GM12872 (cell line): ENCODE results near the gene SMG6.

Source experiments
- TF ChIP-seq, protein P1 (sequence below): IDR thresholded peaks from 3 replicates; pipeline ENCODE4 v1.5.1; 2011; ENCODE audit warnings: low read depth, mild to moderate bottlenecking, low read length, moderate library complexity; ENCODE audit not compliant: insufficient read depth

The SMG6 gene

DNA sequence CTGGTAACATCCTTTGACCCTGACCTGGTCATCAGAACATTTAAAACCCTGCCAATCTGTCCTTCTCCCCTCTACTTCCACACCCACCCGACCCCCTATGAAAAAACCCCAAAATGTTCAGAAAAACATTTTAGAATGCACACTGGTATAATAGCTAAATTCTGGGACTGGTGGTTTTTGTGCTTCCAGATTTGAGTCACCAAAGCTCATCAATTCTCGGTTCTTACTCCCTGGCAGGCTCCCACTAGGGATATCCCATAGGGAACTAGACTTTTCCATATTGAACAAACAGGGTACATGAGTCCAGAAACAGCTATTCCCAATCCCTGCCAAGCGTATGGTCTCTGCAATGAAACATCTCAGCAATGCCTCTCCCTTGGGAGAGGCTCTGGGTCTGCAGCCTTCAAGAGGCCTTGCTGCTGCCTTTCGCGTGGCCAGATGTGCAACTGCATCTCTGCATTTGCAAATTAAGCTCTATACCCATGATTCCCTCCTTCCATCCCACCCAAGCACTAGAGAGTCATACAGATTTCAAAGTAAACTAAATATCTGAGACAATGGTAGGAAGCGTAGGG, 67.7 kb downstream of the SMG6 start:
- TF ChIP-seq, protein P1, sequence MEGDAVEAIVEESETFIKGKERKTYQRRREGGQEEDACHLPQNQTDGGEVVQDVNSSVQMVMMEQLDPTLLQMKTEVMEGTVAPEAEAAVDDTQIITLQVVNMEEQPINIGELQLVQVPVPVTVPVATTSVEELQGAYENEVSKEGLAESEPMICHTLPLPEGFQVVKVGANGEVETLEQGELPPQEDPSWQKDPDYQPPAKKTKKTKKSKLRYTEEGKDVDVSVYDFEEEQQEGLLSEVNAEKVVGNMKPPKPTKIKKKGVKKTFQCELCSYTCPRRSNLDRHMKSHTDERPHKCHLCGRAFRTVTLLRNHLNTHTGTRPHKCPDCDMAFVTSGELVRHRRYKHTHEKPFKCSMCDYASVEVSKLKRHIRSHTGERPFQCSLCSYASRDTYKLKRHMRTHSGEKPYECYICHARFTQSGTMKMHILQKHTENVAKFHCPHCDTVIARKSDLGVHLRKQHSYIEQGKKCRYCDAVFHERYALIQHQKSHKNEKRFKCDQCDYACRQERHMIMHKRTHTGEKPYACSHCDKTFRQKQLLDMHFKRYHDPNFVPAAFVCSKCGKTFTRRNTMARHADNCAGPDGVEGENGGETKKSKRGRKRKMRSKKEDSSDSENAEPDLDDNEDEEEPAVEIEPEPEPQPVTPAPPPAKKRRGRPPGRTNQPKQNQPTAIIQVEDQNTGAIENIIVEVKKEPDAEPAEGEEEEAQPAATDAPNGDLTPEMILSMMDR = no peak

DNA sequence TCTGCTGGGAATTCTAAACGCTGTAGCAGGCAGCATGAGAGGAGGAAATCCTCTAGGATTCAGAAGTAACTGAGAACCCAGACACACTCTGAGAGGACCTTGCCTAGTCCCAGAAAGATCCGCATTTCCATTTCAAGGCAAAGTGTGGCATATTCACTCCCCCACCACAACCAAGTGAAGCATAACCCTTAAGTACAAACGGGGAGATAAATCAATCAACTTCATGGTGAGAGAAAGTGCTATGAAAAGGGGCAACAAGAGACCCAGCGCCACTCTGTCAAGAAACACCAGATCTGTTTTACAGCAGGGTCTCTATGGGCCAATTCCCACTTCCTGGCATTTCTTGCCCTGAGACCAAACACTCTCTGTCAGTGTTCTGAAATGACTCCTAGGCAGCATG, 68.3 kb downstream of the SMG6 start:
- TF ChIP-seq, protein P1 = no peak

GRCh38 chr17:2233441-2233947, 70.1 kb downstream of the SMG6 start:
- TF ChIP-seq, protein P1 = no peak

GRCh38 chr17:2232244-2232638, 71.3 kb downstream of the SMG6 start:
- TF ChIP-seq, protein P1 = no peak

GRCh38 chr17:2230877-2231276, 72.7 kb downstream of the SMG6 start:
- TF ChIP-seq, protein P1 = no peak

GRCh38 chr17:2227025-2227699, 76.4 kb downstream of the SMG6 start:
- TF ChIP-seq, protein P1 = no peak

- TF ChIP-seq, protein P1 = no peak
Observed at GRCh38 chr17:2223617-2223927, 80.0 kb downstream of the SMG6 start.
